Kidney epithelial cell (primary cell): ENCODE measurements around the gene MAP7. TPM values are rescaled to one million over a fixed set of nuclear protein-coding genes. Genes with fewer than 3 reads are reported as not detected.
"Not testable (repeated sequence)": the region's sequence is repeated elsewhere in the genome, so short reads cannot be mapped to it uniquely, and the experiment has no call there.

Experiments used
- DNase-seq: peaks from one replicate; pipeline ENCODE4 v3.0.0-alpha.2; 2010; ENCODE audit warnings: low read depth
- H3K27me3 ChIP-seq: 2 replicates; pipeline ENCODE4 v1.6.0; 2011; ENCODE audit warnings: low read length; ENCODE audit not compliant: control insufficient read depth, insufficient read depth
- H3K36me3 ChIP-seq: 2 replicates; pipeline ENCODE4 v1.5.1; 2011; ENCODE audit warnings: low read length; ENCODE audit not compliant: control insufficient read depth, insufficient read depth
- H3K4me3 ChIP-seq: 2 replicates; pipeline ENCODE4 v1.5.1; 2011; ENCODE audit warnings: low read depth, mild to moderate bottlenecking, control low read depth, low read length
- CTCF ChIP-seq: IDR thresholded peaks from 2 replicates; pipeline ENCODE4 v1.5.1; 2011; ENCODE audit warnings: mild to moderate bottlenecking, moderate library complexity, low read length, control low read depth, inconsistent platforms; ENCODE audit not compliant: insufficient read depth, poor library complexity, severe bottlenecking
- total RNA-seq: library from RNA; depleted of rRNA; stranded (reverse); fragments of >200 nt; gene quantifications from 2 replicates; pipeline ENCODE4 v1.2.3, GENCODE V29; 2015

Gene MAP7
- total RNA-seq, 1 donor from 2014 or later, result 17.6 TPM

- no peaks in the 10 kb centered on the region for H3K36me3 ChIP-seq
- H3K4me3 ChIP-seq, result no peak overlapping the region
- DNase-seq, result no peak
- TF ChIP-seq CTCF, result no peak
- no peaks in the 10 kb centered on the region for H3K27me3 ChIP-seq
Observed at GRCh38 chr6:136487759-136488425, 62.3 kb downstream of the MAP7 start.

- Histone ChIP-seq H3K27me3 (no peaks in the 10 kb centered on the region), H3K36me3 (no peaks in the 10 kb centered on the region), H3K4me3 (no peak overlapping the region)
- no peak for TF ChIP-seq CTCF
- no peak for DNase-seq
Observed at GRCh38 chr6:136486357-136486756, 63.9 kb downstream of the MAP7 start.

GRCh38 chr6:136483906-136484305 lies 66.3 kb downstream of the MAP7 start:
- no peak overlapping the region for H3K4me3 ChIP-seq
- TF ChIP-seq CTCF, result no peak
- DNase-seq, result no peak
- no peaks in the 10 kb centered on the region for H3K36me3 ChIP-seq
- no peaks in the 10 kb centered on the region for H3K27me3 ChIP-seq

- not testable (repeated sequence) for H3K27me3 ChIP-seq, DNase-seq, H3K4me3 ChIP-seq, H3K36me3 ChIP-seq
Observed at GRCh38 chr6:136483005-136483404, 67.2 kb downstream of the MAP7 start.

GRCh38 chr6:136477548-136477947 lies 72.7 kb downstream of the MAP7 start:
- Histone ChIP-seq H3K36me3 (no peaks in the 10 kb centered on the region), H3K4me3 (no peak overlapping the region), H3K27me3 (no peaks in the 10 kb centered on the region)
- no peak for TF ChIP-seq CTCF
- no peak for DNase-seq

GRCh38 chr6:136475686-136476085 lies 74.5 kb downstream of the MAP7 start:
- no peak for TF ChIP-seq CTCF

More at GRCh38 chr6:136475686-136476085, 74.5 kb downstream of the MAP7 start:
- no peaks in the 10 kb centered on the region for H3K27me3 ChIP-seq
- DNase-seq, result no peak
- no peaks in the 10 kb centered on the region for H3K36me3 ChIP-seq
- no peak overlapping the region for H3K4me3 ChIP-seq
